ENCODE data around the gene TAX1BP3.

TAX1BP3 gene

GRCh38 chr17:3622977-3623594, 45.3 kb downstream of the TAX1BP3 start:
- no peak for DNase-seq

GRCh38 chr17:3621146-3621720, 47.1 kb downstream of the TAX1BP3 start:
- no peak for DNase-seq

GRCh38 chr17:3615160-3615870, 53.1 kb downstream of the TAX1BP3 start:
- DNase-seq = no peak

- DNase-seq = no peak
Measured at GRCh38 chr17:3613124-3613523, 55.3 kb downstream of the TAX1BP3 start.
